Stimulated activated CD8-positive, alpha-beta memory T cell treated with anti-CD3 and anti-CD28 coated beads, Interleukin-15, amount 100 ng/mL, for 48 hours (primary cell): ENCODE data around the gene BRD1.
"Not testable (repeated sequence)": the region's sequence is repeated elsewhere in the genome, so short reads cannot be mapped to it uniquely, and the experiment has no call there.

ENCODE experiments used
- DNase-seq, 2 donors: peaks; one replicate each; pipeline ENCODE4 v3.0.0-alpha.2; 2020; ENCODE audit warnings: low read depth in 2 of 2

The BRD1 gene

GRCh38 chr22:49826603-49827270 lies 936 bp downstream of the BRD1 start:
- DNase-seq: no peak

DNA sequence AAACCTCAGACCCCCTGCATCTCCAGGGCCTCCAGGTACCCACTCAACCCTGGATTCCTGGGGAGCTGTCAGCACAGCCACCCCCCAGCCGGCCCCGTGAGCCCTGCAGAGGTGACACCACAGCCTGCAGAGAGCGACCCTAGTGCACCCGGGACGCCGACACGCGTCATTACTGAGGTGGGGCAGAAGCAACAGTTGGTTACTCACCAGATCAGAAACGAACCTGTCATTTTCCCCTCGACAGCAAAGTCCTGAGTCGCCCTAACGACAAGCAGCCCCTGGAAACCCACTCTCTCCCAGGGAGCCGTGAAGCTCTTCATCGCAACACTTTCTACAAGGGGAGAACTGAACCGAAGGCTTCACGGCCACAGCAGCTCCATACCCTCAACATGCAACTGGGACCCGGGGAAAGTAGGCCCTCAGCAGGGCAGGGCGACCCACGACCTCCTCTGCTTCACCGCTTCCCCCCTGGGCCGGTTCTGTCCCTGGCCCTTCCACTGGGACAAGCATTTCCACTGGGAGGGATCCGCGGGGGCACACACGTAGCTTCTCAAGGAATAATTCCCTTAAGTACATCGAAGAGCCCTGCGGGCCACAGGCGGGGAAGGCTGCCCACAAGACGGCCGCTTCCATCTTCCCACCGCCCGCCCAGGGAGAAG lies 1.6 kb downstream of the BRD1 start:
- peak; percentile 60 to 68 for DNase-seq

DNA sequence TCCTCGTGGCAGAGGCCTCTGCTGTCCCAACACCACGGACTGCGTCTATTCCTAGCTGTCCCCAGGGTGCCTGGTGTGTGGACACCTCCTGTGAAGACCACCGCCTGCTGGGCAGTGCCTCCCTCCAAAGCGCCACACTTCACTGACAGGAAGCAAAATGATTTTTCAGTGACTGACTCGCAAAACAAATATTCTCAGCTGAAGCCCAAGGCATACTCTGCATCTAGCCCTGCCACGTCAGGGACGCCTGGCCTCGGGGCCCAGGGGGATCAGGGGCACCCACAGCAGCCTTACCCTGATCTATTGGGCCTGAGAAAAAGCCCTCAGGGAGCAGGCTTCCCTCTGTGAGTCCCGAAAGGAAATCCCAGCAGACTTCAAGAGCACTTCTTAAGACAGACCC lies 2.2 kb downstream of the BRD1 start:
- no peak for DNase-seq

- no peak for DNase-seq
These were observed 2.7 kb downstream of the BRD1 start for GRCh38 chr22:49824936-49825335.

DNA sequence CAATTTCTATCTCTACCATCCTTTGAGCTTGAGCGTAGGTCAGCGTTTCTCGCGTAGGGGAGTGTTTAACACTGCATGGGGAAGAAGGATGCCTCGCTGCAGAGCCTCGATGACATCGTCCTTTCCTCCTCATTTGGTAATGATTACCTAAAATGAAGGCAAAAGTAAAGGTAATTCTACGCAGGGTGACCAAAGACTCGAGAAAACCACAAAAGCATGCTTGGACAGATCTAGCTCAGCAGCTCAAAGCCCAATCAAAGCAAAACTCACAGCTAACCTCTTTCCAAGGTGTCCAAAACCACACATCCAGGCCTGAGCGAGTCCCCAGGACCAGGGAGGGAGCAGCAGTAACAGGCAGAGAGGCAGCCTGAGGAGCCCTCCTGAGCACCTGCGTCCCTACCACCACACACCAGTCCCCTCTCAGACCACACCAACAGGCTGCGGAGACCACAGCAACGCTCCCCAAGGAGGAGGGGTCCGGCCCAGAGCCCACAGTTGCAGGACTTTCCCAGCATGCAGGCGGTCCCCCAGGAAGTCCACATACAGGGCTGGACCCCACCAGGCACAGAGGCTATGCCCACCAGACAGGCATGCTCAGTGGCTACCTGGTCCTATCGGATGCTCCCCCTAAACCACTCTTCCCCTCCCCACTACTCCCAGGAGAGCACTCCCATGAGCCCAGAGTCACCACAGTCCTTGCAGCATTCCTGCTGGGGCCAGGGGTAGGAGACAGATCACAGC lies 3.3 kb downstream of the BRD1 start:
- DNase-seq: no peak

DNA sequence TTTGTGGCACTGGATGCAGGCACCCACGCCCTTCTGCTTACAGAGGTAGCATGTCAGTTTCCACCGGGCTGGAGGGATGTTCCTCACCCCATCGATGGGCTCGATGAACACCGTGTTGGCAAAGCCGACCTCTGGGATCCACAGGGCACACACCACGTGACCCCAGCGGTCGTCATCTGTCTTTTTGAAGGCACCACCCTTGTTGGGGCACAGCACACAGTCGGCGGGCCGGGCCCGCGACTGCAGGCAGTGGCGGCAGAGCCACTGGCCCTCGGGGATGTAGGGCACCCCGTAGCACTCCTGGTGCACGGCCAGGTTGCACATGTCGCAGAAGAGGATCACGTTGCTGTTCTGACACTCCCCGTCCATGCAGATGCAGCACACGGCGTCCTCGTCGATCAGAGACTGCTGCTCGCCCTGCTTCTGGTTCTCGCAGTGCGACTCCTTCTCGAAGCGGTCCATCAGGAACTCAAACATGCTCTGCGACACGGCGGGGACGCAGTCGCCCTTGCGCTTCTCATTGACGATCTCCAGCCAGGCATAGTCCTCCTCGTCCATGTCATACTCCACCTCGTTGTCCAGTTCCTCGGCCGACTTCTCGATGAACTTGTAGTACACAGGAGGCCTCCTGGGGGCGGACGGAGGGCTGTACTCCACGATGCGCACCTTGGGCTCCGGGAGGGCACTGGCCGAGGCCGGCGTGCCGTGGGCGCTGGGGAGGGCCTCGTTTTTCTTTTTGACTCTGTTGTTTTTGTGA lies 4.2 kb downstream of the BRD1 start:
- DNase-seq: no peak

- not testable (repeated sequence) for DNase-seq
These were observed 5.9 kb downstream of the BRD1 start for GRCh38 chr22:49821741-49822140.

GRCh38 chr22:49820984-49821383 lies 6.7 kb downstream of the BRD1 start:
- DNase-seq: no peak

- no peak for DNase-seq
These were observed 10.3 kb downstream of the BRD1 start for GRCh38 chr22:49817359-49817758.

DNA sequence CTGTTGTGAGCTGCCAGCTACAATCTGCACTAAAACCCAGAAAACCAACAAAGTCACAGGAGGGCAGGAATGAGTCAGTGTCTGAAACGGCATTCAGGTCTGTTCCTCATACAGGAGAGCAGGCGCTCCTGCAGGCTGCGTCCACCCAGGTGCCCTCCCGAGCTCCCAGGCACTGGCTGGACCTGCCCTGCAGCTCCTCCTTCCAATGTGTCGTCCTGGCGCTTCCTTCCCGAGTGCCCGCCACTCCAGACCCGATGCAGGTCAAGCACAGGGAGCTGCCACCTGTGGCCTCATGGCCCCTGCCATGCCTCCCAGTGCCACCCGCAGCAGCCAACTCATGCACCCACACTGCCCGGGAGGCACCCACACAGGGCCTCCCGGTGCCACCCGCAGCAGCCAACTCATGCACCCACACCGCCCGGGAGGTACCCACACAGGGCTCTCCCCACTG lies 12.0 kb downstream of the BRD1 start:
- DNase-seq: no peak

- DNase-seq: no peak
These were observed 12.8 kb downstream of the BRD1 start for GRCh38 chr22:49814856-49815255.

- DNase-seq: no peak
These were observed 13.4 kb downstream of the BRD1 start for GRCh38 chr22:49814164-49814686.

DNA sequence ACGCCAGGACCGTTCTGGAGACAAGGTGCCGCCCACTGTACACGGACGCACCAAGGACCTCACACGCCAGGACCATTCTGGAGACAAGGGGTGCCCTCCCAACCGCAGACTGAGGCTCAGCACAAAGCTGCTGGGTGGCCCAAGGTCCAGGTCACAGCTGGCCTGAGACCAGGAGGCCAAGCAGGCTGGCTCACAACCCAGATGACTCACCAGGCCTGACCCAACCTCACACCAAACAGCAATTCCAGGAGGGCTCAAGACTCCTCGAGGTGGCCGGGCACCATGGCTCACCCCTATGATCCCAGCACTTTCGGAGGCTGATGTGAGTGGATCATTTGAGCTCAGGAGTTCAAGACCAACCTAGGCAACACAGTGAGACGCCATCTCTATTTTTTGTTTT lies 14.8 kb downstream of the BRD1 start:
- no peak for DNase-seq

DNA sequence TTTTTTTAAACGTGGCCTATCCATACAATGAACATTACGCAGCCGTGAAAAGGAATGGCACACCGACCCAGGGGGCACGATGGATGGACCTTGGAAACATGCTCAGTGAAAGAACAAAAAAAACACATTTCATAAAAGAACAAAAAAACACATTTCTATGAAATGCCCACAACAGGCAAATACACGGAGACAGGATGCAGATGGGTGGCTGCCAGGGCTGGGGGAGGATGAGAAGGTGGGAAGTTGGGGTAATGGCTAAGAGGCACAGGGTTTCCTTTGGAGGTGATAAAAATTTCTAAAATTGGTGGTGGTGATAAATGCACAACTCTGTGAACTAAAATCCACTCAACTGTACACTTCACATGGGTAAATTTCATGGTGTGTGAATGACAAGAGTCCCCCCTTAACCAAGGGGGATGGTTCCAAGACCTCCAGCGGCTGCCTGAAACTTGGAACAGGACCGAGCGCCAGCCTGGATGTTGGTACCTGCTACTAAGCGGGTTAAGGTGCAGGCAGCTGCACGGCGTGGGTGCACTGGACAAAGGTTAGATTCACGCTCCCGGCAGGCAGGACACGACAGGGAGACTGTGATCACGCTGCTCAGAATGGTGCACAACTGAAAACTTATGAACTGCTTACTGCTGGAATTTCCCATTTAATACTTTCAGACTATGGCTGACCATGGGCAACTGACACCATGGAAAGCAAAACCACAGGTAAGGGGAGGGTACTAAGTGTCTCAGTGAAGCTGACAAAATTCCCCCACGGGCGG lies 16.5 kb downstream of the BRD1 start:
- no peak for DNase-seq

GRCh38 chr22:49810363-49811019 lies 17.2 kb downstream of the BRD1 start:
- no peak for DNase-seq

- no peak for DNase-seq
These were observed 19.6 kb downstream of the BRD1 start for GRCh38 chr22:49807780-49808708.

DNA sequence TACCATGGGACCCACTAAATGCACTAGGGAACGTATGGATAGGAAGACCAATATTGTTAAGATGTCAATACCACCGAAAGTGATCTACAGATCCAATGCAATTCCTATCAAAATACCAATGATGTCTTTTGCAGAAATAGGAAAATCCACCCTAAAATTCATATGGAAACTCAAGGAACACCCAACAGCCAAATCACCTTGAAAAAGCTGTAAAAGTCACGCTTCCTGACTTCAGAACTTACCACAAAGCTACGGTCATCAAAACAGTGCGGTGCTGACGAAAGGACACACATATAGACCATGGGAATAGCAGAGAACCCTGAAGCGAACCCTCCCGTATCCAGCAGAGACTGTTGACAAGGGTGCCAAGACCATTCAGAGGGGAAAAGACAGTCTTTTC lies 20.5 kb downstream of the BRD1 start:
- no peak for DNase-seq

GRCh38 chr22:49803737-49804375 lies 23.8 kb downstream of the BRD1 start:
- no peak for DNase-seq

- DNase-seq: no peak
These were observed 24.5 kb downstream of the BRD1 start for GRCh38 chr22:49803134-49803533.
